Left ventricle myocardium inferior (tissue), 1 donor: ENCODE data around the gene ACSL3. TPM values are rescaled to one million over a fixed set of nuclear protein-coding genes. Genes with fewer than 3 reads are reported as not detected.

ENCODE experiments used
- DNase-seq: peaks from one replicate; pipeline ENCODE4 v3.0.0-alpha.2; 2020
- H3K27ac ChIP-seq: fragments of 200-600 bp; replicated peaks from 2 replicates; pipeline ENCODE4 v1.8.0; 2021
- H3K27me3 ChIP-seq: fragments of 200-600 bp; 2 replicates; pipeline ENCODE4 v1.8.0; 2021; ENCODE audit warnings: low read depth
- H3K36me3 ChIP-seq: fragments of 200-600 bp; 2 replicates; pipeline ENCODE4 v1.8.0; 2021
- H3K4me1 ChIP-seq: fragments of 200-600 bp; 2 replicates; pipeline ENCODE4 v1.8.0; 2021
- H3K4me3 ChIP-seq: fragments of 200-600 bp; 2 replicates; pipeline ENCODE4 v1.8.0; 2021; ENCODE audit warnings: mild to moderate bottlenecking, moderate library complexity
- H3K9me3 ChIP-seq: fragments of 200-600 bp; replicated peaks from 2 replicates; pipeline ENCODE4 v1.8.0; 2021
- CTCF ChIP-seq: fragments of 200-600 bp; IDR thresholded peaks from 2 replicates; pipeline ENCODE4 v1.8.0; 2021; ENCODE audit warnings: antibody characterized with exemption, mild to moderate bottlenecking, borderline replicate concordance
- intact Hi-C: fragments of 100-400 bp; cut with micrococcal nuclease; formaldehyde crosslinking; loops from one replicate; pipeline ENCODE4 v1.11.0; 2022
- long read RNA-seq: library from polyadenylated mRNA; unstranded; transcript quantifications from one replicate; pipeline ENCODE4 v2.0.0, GENCODE V29; 2021
- total RNA-seq: library from RNA; stranded (reverse); fragmentation: NEBNext Ultra II Directional; extraction: Animal tissue kit (Norgen Biotek cat#: 25700); gene quantifications from one replicate; pipeline ENCODE4 v1.2.1, GENCODE V29; 2021
- donor health status: DM: no; HTN: yes; CAD: no; lungs with severe emphysema.

The ACSL3 gene
- 50.1 TPM for total RNA-seq
- long read RNA-seq, full-length matches to known transcripts, result 78 of 85 reads
- long read RNA-seq, partial matches to known transcripts, result 1 of 85 reads
- long read RNA-seq, other reads (novel, unspliced or antisense), result 6 of 85 reads

DNA sequence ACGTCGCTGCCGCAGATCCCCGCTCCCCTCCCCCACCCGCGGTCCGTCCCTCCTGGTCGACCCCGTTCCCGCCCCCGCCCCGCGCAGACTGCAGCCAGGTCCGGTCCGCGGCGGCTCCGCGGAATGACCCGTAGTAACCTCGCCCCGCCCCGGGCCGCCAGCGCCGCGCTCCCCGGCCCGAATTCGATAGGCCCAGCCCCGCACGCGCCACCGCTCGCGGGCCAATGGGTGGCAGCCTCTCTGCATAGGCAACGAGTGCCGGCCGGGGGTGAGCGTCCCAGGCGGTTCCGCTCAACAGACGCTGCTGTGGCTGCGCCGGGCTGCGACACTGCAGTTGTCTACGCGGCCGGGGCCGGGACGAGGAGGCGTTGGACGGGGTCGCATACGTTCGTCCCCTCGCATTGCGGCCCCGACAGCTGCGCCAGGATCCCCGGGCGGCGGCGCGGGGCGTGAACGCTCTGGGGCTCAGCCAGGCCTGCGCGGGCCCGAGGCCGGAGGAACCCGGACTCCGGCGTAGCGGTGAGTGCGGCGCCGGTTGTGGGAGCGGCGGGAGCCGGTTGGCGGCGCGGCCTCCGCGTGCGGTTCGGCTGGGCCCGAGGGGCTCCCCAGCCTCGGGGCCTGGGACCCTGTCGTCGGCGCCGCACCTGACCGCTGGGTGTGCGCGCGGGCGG lies at the start of gene ACSL3:
Gene ACSL3, plus strand, starts transcription at position 297 of the 671 bp plus-strand sequence. CDS start 47,737 bp downstream, outside the sequence.
- H3K27me3 ChIP-seq, result no peaks in the 10 kb centered on the region
- intact Hi-C loops, result loop anchor here (5.0 kb wide), 2 partner anchors 41 to 154 kb away; no protein-coding TSS in a partner anchor
- H3K9me3 ChIP-seq, result no peaks in the 10 kb centered on the region
- no peaks in the 10 kb centered on the region for H3K36me3 ChIP-seq
- peak within 1 kb of the TSS; percentile 98 for H3K27ac ChIP-seq
- TF ChIP-seq CTCF, result no peak
- peak; percentile 99 for DNase-seq
- H3K4me3 ChIP-seq, result peak within 1 kb of the TSS; percentile 89
- peaks cover 66% of the 10 kb centered on the region for H3K4me1 ChIP-seq

DNA sequence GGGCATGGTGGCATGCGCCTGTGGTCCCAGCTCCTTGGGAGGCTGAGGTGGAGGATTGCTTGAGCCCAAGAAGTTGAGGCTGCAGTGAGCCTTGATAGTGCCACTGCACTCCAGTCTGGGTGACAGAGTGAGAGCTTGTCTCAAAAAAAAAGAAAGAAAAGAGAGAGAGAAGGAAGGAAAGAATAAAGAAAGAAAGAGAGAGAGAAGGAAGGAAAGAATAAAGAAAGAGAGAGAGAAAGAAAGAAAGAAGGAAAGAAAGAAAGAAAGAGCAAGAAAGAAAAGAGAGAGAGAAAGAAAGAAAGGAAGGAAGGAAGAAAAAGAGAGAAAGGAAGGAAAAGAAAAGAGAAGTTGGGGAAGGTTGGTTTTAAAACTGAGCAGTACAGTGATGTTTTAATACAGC lies 49.0 kb upstream of the ACSL3 start:
- no peaks in the 10 kb centered on the region for H3K27me3 ChIP-seq
- H3K4me3 ChIP-seq, result no peak overlapping the region
- no peaks in the 10 kb centered on the region for H3K9me3 ChIP-seq
- TF ChIP-seq CTCF, result no peak
- H3K4me1 ChIP-seq, result peaks cover 3% of the 10 kb centered on the region
- no peaks in the 10 kb centered on the region for H3K36me3 ChIP-seq
- intact Hi-C loops, result no loop called here
- H3K27ac ChIP-seq, result no peak overlapping the region
- no peak for DNase-seq

DNA sequence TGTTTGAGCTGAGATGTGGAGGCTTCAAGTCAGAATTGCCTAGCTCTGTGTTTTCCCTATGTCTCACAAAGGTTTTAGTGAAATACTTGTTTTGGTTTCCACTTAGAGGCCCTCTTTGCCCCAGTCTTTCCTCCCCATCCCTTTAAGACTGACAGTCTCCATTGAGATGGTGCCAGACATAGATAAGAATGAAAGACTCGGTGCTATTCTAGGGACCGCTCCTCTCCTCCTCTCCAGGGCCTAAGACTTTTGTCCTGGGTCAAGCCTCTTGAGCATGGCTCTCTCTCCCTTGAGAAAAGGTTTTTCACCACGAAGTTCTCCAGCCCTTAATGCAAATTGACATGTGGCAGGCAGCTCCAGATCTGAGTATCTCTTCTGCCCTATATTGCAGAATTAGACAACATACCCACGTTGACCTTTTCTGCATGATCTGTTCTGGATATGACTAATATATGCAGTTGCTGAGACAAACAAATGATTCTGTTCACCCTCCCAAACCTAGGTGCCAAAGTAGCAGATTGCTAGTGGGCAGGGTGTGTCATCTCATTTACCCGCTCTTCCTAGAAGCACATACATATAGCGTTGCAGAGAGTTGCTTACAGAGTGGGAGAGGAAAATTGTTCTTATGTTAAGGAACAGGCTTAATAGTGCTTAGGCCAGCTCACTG lies 47.5 kb upstream of the ACSL3 start:
- no peaks in the 10 kb centered on the region for H3K4me1 ChIP-seq
- no peaks in the 10 kb centered on the region for H3K27me3 ChIP-seq
- TF ChIP-seq CTCF, result no peak
- no peak overlapping the region for H3K27ac ChIP-seq
- intact Hi-C loops, result no loop called here
- H3K4me3 ChIP-seq, result no peak overlapping the region
- no peak for DNase-seq
- H3K36me3 ChIP-seq, result no peaks in the 10 kb centered on the region
- no peaks in the 10 kb centered on the region for H3K9me3 ChIP-seq

GRCh38 chr2:222819722-222820333 lies 41.0 kb upstream of the ACSL3 start:
- no peaks in the 10 kb centered on the region for H3K36me3 ChIP-seq
- H3K9me3 ChIP-seq, result no peaks in the 10 kb centered on the region
- no peaks in the 10 kb centered on the region for H3K27me3 ChIP-seq
- no peak for DNase-seq
- H3K4me3 ChIP-seq, result no peak overlapping the region
- no peaks in the 10 kb centered on the region for H3K4me1 ChIP-seq
- intact Hi-C loops, result no loop called here
- TF ChIP-seq CTCF, result no peak
- H3K27ac ChIP-seq, result no peak overlapping the region

DNA sequence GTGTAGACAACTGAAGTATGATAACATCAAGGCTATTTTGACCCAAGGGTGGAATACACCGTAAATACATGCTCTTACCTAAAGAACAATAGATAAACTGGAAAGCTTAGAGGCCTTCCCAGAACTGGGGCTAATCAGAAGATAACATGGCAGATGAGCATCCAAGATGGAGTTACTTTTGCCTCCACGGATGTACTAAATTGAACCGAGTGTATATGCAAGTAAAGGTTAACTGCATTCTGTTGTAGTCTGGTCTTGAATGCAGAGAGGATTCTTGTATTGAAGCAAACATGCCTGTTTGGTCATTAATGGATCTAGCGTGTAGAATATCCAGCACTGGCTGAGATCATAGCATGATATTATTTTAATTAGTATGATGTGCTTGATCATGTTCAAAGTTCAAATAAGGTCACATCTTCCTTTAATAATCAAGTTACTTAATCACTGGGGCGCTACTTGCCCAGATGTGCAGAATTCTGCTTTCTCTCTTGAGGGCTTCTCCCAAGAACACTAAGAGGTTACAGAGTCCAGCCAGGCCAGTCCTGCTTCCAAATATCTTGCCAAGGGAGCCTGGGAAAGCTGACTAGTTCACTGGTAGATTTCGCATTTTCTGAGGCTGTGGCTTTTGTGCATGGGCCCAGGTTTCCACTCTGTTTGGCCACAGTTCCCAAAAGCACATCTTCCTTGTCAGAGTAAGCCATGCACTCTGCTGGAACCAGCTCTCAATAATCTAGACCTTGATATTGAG lies 37.5 kb upstream of the ACSL3 start:
- TF ChIP-seq CTCF, result no peak
- intact Hi-C loops, result no loop called here
- Histone ChIP-seq H3K9me3 (no peaks in the 10 kb centered on the region), H3K27ac (no peak overlapping the region), H3K4me3 (no peak overlapping the region), H3K27me3 (no peaks in the 10 kb centered on the region), H3K36me3 (no peaks in the 10 kb centered on the region), H3K4me1 (no peaks in the 10 kb centered on the region)
- no peak for DNase-seq
